AG04450 (cell line): ENCODE data around the gene GHRL. TPM values are rescaled to one million over a fixed set of nuclear protein-coding genes. Genes with fewer than 3 reads are reported as not detected.

Experiments
- CTCF ChIA-PET: fragments of 300-600, 350-600 bp; formaldehyde crosslinking; extraction: SDS; loops from one replicate; lab custom pipeline; 2022; ENCODE audit warnings: antibody characterized with exemption, inconsistent platforms; lab: Charles Lee
- POLR2A ChIA-PET: fragments of 350-600 bp; formaldehyde crosslinking; extraction: SDS; loops from one replicate; lab custom pipeline; 2021; ENCODE audit warnings: antibody characterized with exemption, inconsistent platforms; lab: Yijun Ruan, JAX
- DNase-seq: peaks from one replicate; pipeline ENCODE4 v3.0.0-alpha.2; 2011; ENCODE audit warnings: low read depth, low spot score
- H3K27ac ChIP-seq: one replicate; pipeline ENCODE4 v1.5.1; 2012; ENCODE audit warnings: low read depth, low read length, control low read depth
- H3K27me3 ChIP-seq: one replicate; pipeline ENCODE4 v1.6.0; 2012; ENCODE audit warnings: low read length; ENCODE audit not compliant: control insufficient read depth, insufficient read depth
- H3K4me3 ChIP-seq: 2 replicates; pipeline ENCODE4 v1.5.1; 2011; ENCODE audit warnings: mild to moderate bottlenecking, low read depth, low read length, control low read depth
- H3K9me3 ChIP-seq: 2 replicates; pipeline ENCODE4 v1.5.1; 2012; ENCODE audit warnings: low read length; ENCODE audit not compliant: control insufficient read depth, insufficient read depth
- polyA plus RNA-seq: library from polyadenylated mRNA; depleted of rRNA; stranded (reverse); fragments of >200 nt; gene quantifications from 2 replicates; pipeline ENCODE4 v1.2.3, GENCODE V29; 2011
- TF ChIP-seq, protein P1 (sequence below): IDR thresholded peaks from 2 replicates; pipeline ENCODE4 v1.5.1; 2011; ENCODE audit warnings: low read depth, low read length, control low read depth, inconsistent platforms

GHRL gene
- polyA plus RNA-seq, 1 experiment, result not detected

DNA sequence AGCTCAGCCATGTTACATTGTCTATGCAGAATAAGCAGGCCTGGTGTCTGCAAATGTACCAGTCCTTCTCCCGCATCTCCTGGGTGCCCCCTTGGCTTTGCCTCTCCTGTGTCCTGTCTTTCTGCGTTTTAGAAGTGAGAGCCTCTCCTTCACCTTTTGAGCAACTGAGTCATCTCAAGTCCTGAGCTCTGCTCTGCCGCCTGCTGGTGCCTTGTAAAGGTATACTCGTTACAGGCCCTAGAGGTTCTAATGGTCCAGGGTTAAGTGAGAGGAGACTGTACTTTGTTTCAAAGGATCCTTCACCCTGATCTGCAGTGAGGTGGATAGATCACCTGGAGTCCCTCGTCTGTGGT is 12.6 kb downstream of the GHRL start:
- H3K27ac ChIP-seq, result no peak overlapping the region
- POLR2A ChIA-PET, result no interaction called here
- CTCF ChIA-PET, result no interaction called here
- no peaks in the 10 kb centered on the region for H3K27me3 ChIP-seq
- no peaks in the 10 kb centered on the region for H3K9me3 ChIP-seq
- no peak for DNase-seq
- no peak overlapping the region for H3K4me3 ChIP-seq
- TF ChIP-seq, protein P1, sequence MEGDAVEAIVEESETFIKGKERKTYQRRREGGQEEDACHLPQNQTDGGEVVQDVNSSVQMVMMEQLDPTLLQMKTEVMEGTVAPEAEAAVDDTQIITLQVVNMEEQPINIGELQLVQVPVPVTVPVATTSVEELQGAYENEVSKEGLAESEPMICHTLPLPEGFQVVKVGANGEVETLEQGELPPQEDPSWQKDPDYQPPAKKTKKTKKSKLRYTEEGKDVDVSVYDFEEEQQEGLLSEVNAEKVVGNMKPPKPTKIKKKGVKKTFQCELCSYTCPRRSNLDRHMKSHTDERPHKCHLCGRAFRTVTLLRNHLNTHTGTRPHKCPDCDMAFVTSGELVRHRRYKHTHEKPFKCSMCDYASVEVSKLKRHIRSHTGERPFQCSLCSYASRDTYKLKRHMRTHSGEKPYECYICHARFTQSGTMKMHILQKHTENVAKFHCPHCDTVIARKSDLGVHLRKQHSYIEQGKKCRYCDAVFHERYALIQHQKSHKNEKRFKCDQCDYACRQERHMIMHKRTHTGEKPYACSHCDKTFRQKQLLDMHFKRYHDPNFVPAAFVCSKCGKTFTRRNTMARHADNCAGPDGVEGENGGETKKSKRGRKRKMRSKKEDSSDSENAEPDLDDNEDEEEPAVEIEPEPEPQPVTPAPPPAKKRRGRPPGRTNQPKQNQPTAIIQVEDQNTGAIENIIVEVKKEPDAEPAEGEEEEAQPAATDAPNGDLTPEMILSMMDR, result no peak

DNA sequence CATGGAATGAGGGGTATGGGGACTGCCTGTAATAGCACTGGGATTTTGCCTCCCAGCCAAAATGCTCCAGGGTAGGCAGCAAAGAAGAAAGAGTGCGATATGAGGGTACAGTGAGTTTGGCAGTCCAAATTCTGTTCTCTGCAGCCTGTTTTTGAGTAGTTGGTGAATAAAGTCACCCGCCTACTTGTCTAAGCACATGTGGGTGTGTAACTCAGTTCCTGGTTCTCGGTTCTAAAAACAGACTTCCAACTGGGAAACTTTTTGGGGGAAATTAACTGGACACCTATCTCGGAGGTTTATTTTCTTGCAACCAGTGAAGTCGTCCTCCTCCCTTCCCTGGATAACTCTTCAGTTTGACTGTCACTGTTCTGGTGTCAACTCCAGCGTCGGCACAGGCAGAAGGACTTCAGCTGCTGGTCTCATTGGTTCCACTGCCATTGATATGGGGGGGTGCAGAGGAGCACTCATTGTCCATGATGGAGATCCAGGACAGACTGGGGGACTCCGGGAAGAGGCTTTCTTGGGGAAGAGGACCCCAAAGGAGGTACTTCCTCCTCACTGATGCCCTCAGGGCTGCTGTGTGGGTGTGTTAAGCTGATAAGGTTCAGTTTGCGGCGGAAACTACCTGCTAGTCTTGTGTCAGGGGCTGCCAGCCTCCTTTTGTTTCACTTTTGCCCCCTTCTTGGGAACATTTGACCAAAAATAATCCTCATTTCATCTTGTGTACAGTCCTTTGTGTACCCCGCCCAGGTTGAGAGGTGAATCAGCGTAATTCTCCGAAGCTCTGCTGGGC is 13.2 kb downstream of the GHRL start:
- ChIA-PET CTCF (no interaction called here), POLR2A (no interaction called here)
- H3K27ac ChIP-seq, result no peak overlapping the region
- H3K9me3 ChIP-seq, result no peaks in the 10 kb centered on the region
- DNase-seq, result no peak
- no peaks in the 10 kb centered on the region for H3K27me3 ChIP-seq
- H3K4me3 ChIP-seq, result no peak overlapping the region
- TF ChIP-seq, protein P1, result no peak

DNA sequence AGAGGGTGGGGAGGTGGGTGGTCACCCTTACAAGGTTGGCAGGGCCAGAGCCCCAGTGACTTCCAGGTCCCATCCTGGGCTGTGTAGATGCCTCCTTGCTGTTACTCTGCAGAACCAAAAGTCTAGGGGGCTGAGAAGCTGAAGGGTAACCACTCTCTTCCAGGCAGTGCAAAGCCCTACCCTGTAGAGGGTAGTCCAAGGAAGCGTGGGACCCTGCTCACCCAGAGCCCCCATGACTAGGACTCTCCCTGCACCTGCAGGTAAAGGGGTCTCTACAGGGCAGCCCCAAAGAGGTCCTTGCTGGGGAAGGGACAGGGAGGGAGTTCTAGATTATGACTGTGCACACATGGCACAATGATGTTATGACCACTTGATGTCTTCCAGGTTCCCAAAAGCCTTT is 14.2 kb downstream of the GHRL start:
- ChIA-PET CTCF (no interaction called here), POLR2A (no interaction called here)
- Histone ChIP-seq H3K27ac (no peak overlapping the region), H3K27me3 (no peaks in the 10 kb centered on the region), H3K9me3 (no peaks in the 10 kb centered on the region), H3K4me3 (no peak overlapping the region)
- TF ChIP-seq, protein P1, result no peak
- no peak for DNase-seq

DNA sequence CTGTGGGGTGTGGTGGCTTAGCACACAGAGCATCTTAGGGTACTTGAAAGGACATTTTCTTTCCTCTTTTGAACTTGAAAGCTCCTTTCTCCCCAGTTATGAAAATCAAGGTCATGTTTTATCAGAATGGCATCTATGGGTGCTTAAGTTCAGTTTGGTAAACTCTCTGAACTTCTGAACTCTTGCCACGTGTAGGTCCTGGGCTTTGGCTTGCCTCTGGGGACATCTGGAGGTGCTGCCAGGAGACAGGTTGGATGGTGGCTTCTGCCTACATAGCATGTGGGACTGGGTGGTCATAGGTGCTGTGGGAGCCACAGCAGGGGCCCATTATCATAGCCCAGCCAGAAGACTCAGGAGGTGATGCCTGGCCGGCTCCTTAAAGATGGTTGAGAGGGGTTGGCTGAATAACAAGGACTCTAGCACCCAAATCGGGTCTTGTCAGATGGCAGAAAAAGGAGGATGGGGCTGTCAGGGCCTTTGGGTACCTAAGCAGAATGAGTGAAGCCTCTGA is 15.6 kb downstream of the GHRL start:
- Histone ChIP-seq H3K9me3 (no peaks in the 10 kb centered on the region), H3K27me3 (no peaks in the 10 kb centered on the region), H3K27ac (no peak overlapping the region), H3K4me3 (no peak overlapping the region)
- TF ChIP-seq, protein P1, result no peak
- ChIA-PET POLR2A (no interaction called here), CTCF (interaction anchor here (0.6 kb wide), 2 partner anchors 457 to 1161 kb away, joined by 3 read pairs; no protein-coding TSS in a partner anchor)
- no peak for DNase-seq

DNA sequence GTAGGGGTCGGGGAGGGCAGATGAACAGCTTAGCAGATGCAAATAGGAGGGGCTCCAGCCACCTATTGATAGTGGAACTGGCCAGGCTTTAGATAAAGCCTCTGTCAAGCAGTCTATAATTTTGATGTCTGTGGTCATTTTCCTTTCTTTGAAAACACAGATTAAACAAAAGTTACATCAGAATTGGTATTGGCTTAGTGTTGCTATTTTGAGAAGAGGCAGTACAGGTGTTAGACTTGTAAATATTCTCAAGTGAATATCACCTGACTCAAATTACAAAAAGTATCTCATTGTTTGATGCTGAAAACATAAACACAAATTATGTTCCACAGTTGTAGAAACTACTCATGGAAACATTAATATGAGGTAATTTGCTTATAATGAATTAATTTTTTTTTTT is 18.1 kb downstream of the GHRL start:
- no peak overlapping the region for H3K4me3 ChIP-seq
- H3K9me3 ChIP-seq, result no peaks in the 10 kb centered on the region
- TF ChIP-seq, protein P1, result no peak
- no peaks in the 10 kb centered on the region for H3K27me3 ChIP-seq
- no peak for DNase-seq
- POLR2A ChIA-PET, result no interaction called here
- CTCF ChIA-PET, result interaction anchor here (1.4 to 1.7 kb wide), 2 partner anchors 11 to 12 kb away, joined by 7 to 9 read pairs; no protein-coding TSS in a partner anchor
- H3K27ac ChIP-seq, result no peak overlapping the region
